ENCODE measurements around the gene PNKP. TPM values are rescaled to one million over a fixed set of nuclear protein-coding genes. Genes with fewer than 3 reads are reported as not detected.

The PNKP gene
- total and polyA plus RNA-seq, 9 of the 15 experiments (the other 6 are each of a cell fraction or from before 2014, with no cell fraction given), result 2.8 to 85.4 (median 25.3) TPM

DNA sequence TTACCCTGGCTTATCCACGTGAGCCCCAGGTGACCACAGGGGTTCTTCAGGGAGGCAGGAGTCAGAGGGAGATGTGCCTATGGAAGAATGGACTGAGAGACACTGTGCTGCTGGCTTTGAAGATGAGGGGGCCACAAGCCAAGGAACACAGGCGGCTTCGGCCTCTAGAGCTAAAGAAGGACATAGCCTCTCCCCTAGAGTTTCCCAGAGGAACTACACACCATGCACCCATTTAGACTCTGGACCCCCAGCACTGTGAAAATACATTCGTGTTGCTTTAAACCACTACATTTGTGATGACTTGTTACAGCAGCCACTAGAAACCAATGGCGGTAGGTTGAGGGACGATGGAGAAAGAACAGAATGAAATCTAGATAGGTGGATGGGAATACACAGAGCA is 47.9 kb upstream of the PNKP start:
- peaks cover 83% of the 10 kb centered on the region for H3K79me2 ChIP-seq (ENCODE audit: control insufficient read depth, insufficient read depth, low read length)
- peaks cover 0 to 9% of the 10 kb centered on the region in 2 experiments; a peak in 2 of 5 replicates for H3K4me1 ChIP-seq (replicated peaks in 1 of 2; ENCODE audit: control insufficient read depth in 2 of 2, insufficient read depth in 2 of 2, low read length in 2 of 2)
- H3K27ac ChIP-seq (ENCODE audit: extremely low read depth, low read depth, low read length), result no peak overlapping the region
- peaks cover 54% of the 10 kb centered on the region for H4K20me1 ChIP-seq (replicated peaks; ENCODE audit: control insufficient read depth, insufficient read depth, low read length)
- ATAC-seq (0 out of 3 replicates have a peak, but pooled peaks have one; percentile 21), DNase-seq (ENCODE audit: extremely low read depth in 1 of 4, low spot score in 3 of 4) (no peak), FAIRE-seq (no peak)
- peaks cover 90% of the 10 kb centered on the region; the same call in 2 of the 3 replicates for H3K36me3 ChIP-seq (ENCODE audit: control insufficient read depth, insufficient read depth, low read length)
- no peak overlapping the region for H3K4me3 ChIP-seq
- BruUV-seq (replicated peaks), result no TSS peak
- no peak overlapping the region for H3K4me2 ChIP-seq (ENCODE audit: insufficient read depth, low read length)
- no peaks in the 10 kb centered on the region for H3K27me3 ChIP-seq (ENCODE audit: control insufficient read depth in 2 of 2, insufficient read depth in 2 of 2, low read length in 2 of 2)
- WGBS (ENCODE audit: insufficient coverage, low coverage, missing lambda C conversion rate), result 87% methylated on average over 6 of the region's 6 CpGs
- POLR2A ChIA-PET, result interaction anchor here (0.6 to 13.2 kb wide), 3 partner anchors 7 to 240 kb away, joined by 3 to 105 read pairs (median 4); partner anchors contain the start of genes ATF5 and NUP62
- intact Hi-C loops (cut with micrococcal nuclease) (no loop called here), in situ Hi-C loops (cut with MboI) (no loop called here)
- no peak overlapping the region for H3K9ac ChIP-seq (ENCODE audit: insufficient read depth in 1 of 2, low read depth in 2 of 2, low read length in 2 of 2)
- CTCF ChIA-PET (ENCODE audit: low intra/inter-chr PET ratio), result no interaction called here
- H3K9me1 ChIP-seq (ENCODE audit: control insufficient read depth, insufficient read depth, low read length), result no peaks in the 10 kb centered on the region
- TF ChIP-seq, protein P1, sequence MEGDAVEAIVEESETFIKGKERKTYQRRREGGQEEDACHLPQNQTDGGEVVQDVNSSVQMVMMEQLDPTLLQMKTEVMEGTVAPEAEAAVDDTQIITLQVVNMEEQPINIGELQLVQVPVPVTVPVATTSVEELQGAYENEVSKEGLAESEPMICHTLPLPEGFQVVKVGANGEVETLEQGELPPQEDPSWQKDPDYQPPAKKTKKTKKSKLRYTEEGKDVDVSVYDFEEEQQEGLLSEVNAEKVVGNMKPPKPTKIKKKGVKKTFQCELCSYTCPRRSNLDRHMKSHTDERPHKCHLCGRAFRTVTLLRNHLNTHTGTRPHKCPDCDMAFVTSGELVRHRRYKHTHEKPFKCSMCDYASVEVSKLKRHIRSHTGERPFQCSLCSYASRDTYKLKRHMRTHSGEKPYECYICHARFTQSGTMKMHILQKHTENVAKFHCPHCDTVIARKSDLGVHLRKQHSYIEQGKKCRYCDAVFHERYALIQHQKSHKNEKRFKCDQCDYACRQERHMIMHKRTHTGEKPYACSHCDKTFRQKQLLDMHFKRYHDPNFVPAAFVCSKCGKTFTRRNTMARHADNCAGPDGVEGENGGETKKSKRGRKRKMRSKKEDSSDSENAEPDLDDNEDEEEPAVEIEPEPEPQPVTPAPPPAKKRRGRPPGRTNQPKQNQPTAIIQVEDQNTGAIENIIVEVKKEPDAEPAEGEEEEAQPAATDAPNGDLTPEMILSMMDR (IDR thresholded peaks at IDR 0.05 in 2 of 3, conservative IDR thresholded peaks at IDR 0.05 in 1 of 3; ENCODE audit: insufficient read depth in 2 of 3, low read depth in 1 of 3, low read length in 3 of 3), result 0 out of 6 replicates have a peak, but pooled peaks have one; percentile 8 to 22 (median 14)
- TF ChIP-seq ZNF561 (CRISPR knock-in tag; conservative IDR thresholded peaks at IDR 0.05), result no peak
- H3K9me3 ChIP-seq (replicated peaks; ENCODE audit: control insufficient read depth, insufficient read depth, low read depth, low read length), result no peaks in the 10 kb centered on the region
- H2AFZ ChIP-seq (ENCODE audit: low read depth, low read length), result no peak overlapping the region

DNA sequence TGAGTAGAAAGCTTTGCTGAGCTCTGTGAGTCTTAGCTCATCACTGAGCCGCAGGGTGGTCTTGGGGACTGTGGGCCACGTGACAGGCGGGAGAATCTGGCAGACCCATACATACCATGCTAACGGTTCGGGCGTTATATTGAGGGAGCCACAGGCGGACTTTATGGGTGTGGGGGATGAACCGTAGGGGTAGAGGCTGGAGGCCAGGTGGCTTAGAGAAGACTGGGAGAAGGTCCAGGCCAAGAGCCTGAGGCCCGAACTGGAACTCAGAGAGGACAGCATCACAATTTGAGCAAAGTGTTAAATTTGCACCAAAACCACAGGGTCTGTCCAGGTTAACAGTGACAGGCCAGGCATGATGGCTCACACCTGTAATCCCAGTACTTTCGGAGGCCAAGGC is 46.3 kb upstream of the PNKP start:
- no peaks in the 10 kb centered on the region for H3K9me3 ChIP-seq (replicated peaks; ENCODE audit: control insufficient read depth, insufficient read depth, low read depth, low read length)
- FAIRE-seq (no peak), ATAC-seq (no peak; the same call in 2 of the 3 replicates), DNase-seq (ENCODE audit: extremely low read depth in 1 of 4, low spot score in 3 of 4) (no peak)
- ChIA-PET CTCF (ENCODE audit: low intra/inter-chr PET ratio) (no interaction called here), POLR2A (interaction anchor here (0.6 to 13.2 kb wide), 5 partner anchors 11 to 32 kb away, joined by 3 to 105 read pairs (median 3); partner anchors contain the start of genes ATF5 and NUP62)
- no peak overlapping the region for H3K4me3 ChIP-seq
- no peak overlapping the region for H2AFZ ChIP-seq (ENCODE audit: low read depth, low read length)
- no peak overlapping the region for H3K27ac ChIP-seq (ENCODE audit: extremely low read depth, low read depth, low read length)
- H3K4me1 ChIP-seq (replicated peaks in 1 of 2; ENCODE audit: control insufficient read depth in 2 of 2, insufficient read depth in 2 of 2, low read length in 2 of 2), result peaks cover 0 to 16% of the 10 kb centered on the region in 2 experiments; a peak in 2 of 5 replicates
- intact Hi-C loops (cut with micrococcal nuclease), result no loop called here
- H3K36me3 ChIP-seq (ENCODE audit: control insufficient read depth, insufficient read depth, low read length), result peaks cover 93% of the 10 kb centered on the region; the same call in 2 of the 3 replicates
- H3K27me3 ChIP-seq (ENCODE audit: control insufficient read depth in 2 of 2, insufficient read depth in 2 of 2, low read length in 2 of 2), result no peaks in the 10 kb centered on the region
- H3K4me2 ChIP-seq (ENCODE audit: insufficient read depth, low read length), result no peak overlapping the region
- no peak overlapping the region for H3K9ac ChIP-seq (ENCODE audit: insufficient read depth in 1 of 2, low read depth in 2 of 2, low read length in 2 of 2)
- in situ Hi-C loops (cut with MboI), result no loop called here
- H4K20me1 ChIP-seq (replicated peaks; ENCODE audit: control insufficient read depth, insufficient read depth, low read length), result peaks cover 52% of the 10 kb centered on the region
- no TSS peak for BruUV-seq (replicated peaks)
- H3K9me1 ChIP-seq (ENCODE audit: control insufficient read depth, insufficient read depth, low read length), result no peaks in the 10 kb centered on the region
- WGBS (ENCODE audit: insufficient coverage, low coverage, missing lambda C conversion rate), result 90% methylated on average over 9 of the region's 10 CpGs
- peaks cover 76% of the 10 kb centered on the region for H3K79me2 ChIP-seq (ENCODE audit: control insufficient read depth, insufficient read depth, low read length)
- TF ChIP-seq CEBPB (tag; IDR thresholded peaks at IDR 0.05), result no peak
- TF ChIP-seq RBM17 (IDR thresholded peaks at IDR 0.05; ENCODE audit: borderline replicate concordance, low read depth, low read length), result no peak
- TF ChIP-seq YY1 (IDR thresholded peaks at IDR 0.05; ENCODE audit: borderline replicate concordance in 1 of 3, control insufficient read depth in 1 of 3, extremely low read depth in 1 of 3, insufficient read depth in 3 of 3, insufficient read length in 1 of 3, insufficient replicate concordance in 2 of 3, low read depth in 1 of 3, low read length in 2 of 3), result no peak
- no peak for TF ChIP-seq FUS (optimal IDR thresholded peaks at IDR 0.05; ENCODE audit: low read depth, low read length)
- no peak for TF ChIP-seq ZNF584 (CRISPR knock-in tag; IDR thresholded peaks at IDR 0.05; ENCODE audit: low read depth)
- TF ChIP-seq, protein P2, sequence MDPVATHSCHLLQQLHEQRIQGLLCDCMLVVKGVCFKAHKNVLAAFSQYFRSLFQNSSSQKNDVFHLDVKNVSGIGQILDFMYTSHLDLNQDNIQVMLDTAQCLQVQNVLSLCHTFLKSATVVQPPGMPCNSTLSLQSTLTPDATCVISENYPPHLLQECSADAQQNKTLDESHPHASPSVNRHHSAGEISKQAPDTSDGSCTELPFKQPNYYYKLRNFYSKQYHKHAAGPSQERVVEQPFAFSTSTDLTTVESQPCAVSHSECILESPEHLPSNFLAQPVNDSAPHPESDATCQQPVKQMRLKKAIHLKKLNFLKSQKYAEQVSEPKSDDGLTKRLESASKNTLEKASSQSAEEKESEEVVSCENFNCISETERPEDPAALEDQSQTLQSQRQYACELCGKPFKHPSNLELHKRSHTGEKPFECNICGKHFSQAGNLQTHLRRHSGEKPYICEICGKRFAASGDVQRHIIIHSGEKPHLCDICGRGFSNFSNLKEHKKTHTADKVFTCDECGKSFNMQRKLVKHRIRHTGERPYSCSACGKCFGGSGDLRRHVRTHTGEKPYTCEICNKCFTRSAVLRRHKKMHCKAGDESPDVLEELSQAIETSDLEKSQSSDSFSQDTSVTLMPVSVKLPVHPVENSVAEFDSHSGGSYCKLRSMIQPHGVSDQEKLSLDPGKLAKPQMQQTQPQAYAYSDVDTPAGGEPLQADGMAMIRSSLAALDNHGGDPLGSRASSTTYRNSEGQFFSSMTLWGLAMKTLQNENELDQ (CRISPR knock-in tag; IDR thresholded peaks at IDR 0.05; ENCODE audit: borderline replicate concordance), result no peak
- TF ChIP-seq MYNN (IDR thresholded peaks at IDR 0.05), result no peak
- TF ChIP-seq MYNN (CRISPR knock-in tag; IDR thresholded peaks at IDR 0.05), result no peak
